ENCODE results near the gene ZNF280B. TPM values are rescaled to one million over a fixed set of nuclear protein-coding genes. Genes with fewer than 3 reads are reported as not detected.

ZNF280B gene
- total RNA-seq, 1 experiment from 2014 or later: 5.5 TPM

- Histone ChIP-seq H3K9ac (ENCODE audit: low read length) (no peak overlapping the region), H3K4me1 (ENCODE audit: control insufficient read depth in 1 of 2, insufficient read depth in 2 of 2, low read length in 2 of 2) (no peaks in the 10 kb centered on the region), H3K9me3 (ENCODE audit: control insufficient read depth in 1 of 2, insufficient read depth in 1 of 2, low read depth in 1 of 2, low read length in 2 of 2) (peaks cover 0 to 12% of the 10 kb centered on the region in 2 experiments; a peak in 1 of 4 replicates), H3K36me3 (ENCODE audit: control insufficient read depth in 1 of 2, insufficient read depth in 2 of 2, low read length in 2 of 2) (no peaks in the 10 kb centered on the region; a peak in 1 of 4 replicates), H4K20me1 (ENCODE audit: insufficient read depth) (no peaks in the 10 kb centered on the region), H3K9me2 (ENCODE audit: insufficient read depth) (no peaks in the 10 kb centered on the region), H3K27me3 (ENCODE audit: insufficient read depth, low read length) (no peaks in the 10 kb centered on the region), H3K27ac (ENCODE audit: low read depth, low read length) (no peak overlapping the region), H3K4me3 (replicated peaks in 1 of 2; ENCODE audit: low read depth in 1 of 2, low read length in 2 of 2) (no peak overlapping the region), H2AFZ (ENCODE audit: low read depth, low read length, poor library complexity, severe bottlenecking) (no peak overlapping the region), H3K79me2 (ENCODE audit: insufficient read depth, low read length) (no peaks in the 10 kb centered on the region), H3K4me2 (ENCODE audit: low read length) (no peak overlapping the region)
- no peak for TF ChIP-seq MAX (IDR thresholded peaks at IDR 0.05)
- 0 out of 2 replicates have a peak, but pooled peaks have one; percentile 19 for TF ChIP-seq RAD21 (IDR thresholded peaks at IDR 0.05; ENCODE audit: low read depth)
- peak; percentile 36 to 68 (median 56); a peak in 5 of 6 replicates for TF ChIP-seq CTCF (IDR thresholded peaks at IDR 0.05 in 2 of 3, conservative IDR thresholded peaks at IDR 0.05 in 1 of 3; ENCODE audit: borderline replicate concordance in 1 of 3, insufficient read depth in 1 of 3, low read depth in 2 of 3, low read length in 2 of 3)
- ChIA-PET RAD21 (ENCODE audit: low non-redundant PET in 1 of 2, low total read pairs in 2 of 2, uncharacterized antibody in 2 of 2, unreplicated experiment in 2 of 2) (no interaction called here), CTCF (interaction anchor here (1.2 to 2.8 kb wide), 11 partner anchors 32 to 494 kb away, joined by 3 to 20 read pairs (median 8); no protein-coding TSS in a partner anchor), POLR2A (no interaction called here)
- intact Hi-C loops (cut with micrococcal nuclease): loop anchor here (10.0 kb wide), 2 partner anchors 122 to 282 kb away; no protein-coding TSS in a partner anchor
- DNase-seq (ENCODE audit: low read depth, low spot score) (no peak), ATAC-seq (peak; percentile 66)
- BruUV-seq (replicated peaks): no TSS peak
Observed at GRCh38 chr22:22462813-22463567, 45.6 kb downstream of the ZNF280B start.

- intact Hi-C loops (cut with micrococcal nuclease): loop anchor here (10.0 kb wide), 2 partner anchors 123 to 283 kb away; no protein-coding TSS in a partner anchor
- Histone ChIP-seq H3K79me2 (ENCODE audit: insufficient read depth, low read length) (no peaks in the 10 kb centered on the region), H3K4me2 (ENCODE audit: low read length) (no peak overlapping the region), H3K9me2 (ENCODE audit: insufficient read depth) (no peaks in the 10 kb centered on the region), H3K27ac (ENCODE audit: low read depth, low read length) (no peak overlapping the region), H3K4me3 (replicated peaks in 1 of 2; ENCODE audit: low read depth in 1 of 2, low read length in 2 of 2) (no peak overlapping the region), H3K4me1 (ENCODE audit: control insufficient read depth in 1 of 2, insufficient read depth in 2 of 2, low read length in 2 of 2) (no peaks in the 10 kb centered on the region), H4K20me1 (ENCODE audit: insufficient read depth) (no peaks in the 10 kb centered on the region), H3K27me3 (ENCODE audit: insufficient read depth, low read length) (no peaks in the 10 kb centered on the region), H3K9ac (ENCODE audit: low read length) (no peak overlapping the region), H3K9me3 (ENCODE audit: control insufficient read depth in 1 of 2, insufficient read depth in 1 of 2, low read depth in 1 of 2, low read length in 2 of 2) (peaks cover 0 to 12% of the 10 kb centered on the region in 2 experiments; a peak in 1 of 4 replicates), H3K36me3 (ENCODE audit: control insufficient read depth in 1 of 2, insufficient read depth in 2 of 2, low read length in 2 of 2) (no peaks in the 10 kb centered on the region), H2AFZ (ENCODE audit: low read depth, low read length, poor library complexity, severe bottlenecking) (no peak overlapping the region)
- ATAC-seq: no peak
- TF ChIP-seq RAD21 (IDR thresholded peaks at IDR 0.05; ENCODE audit: low read depth): no peak
- no TSS peak for BruUV-seq (replicated peaks)
- ChIA-PET POLR2A (no interaction called here), CTCF (interaction anchor here (0.8 to 2.8 kb wide), 3 partner anchors 39 to 416 kb away, joined by 3 to 12 read pairs (median 4); no protein-coding TSS in a partner anchor), RAD21 (ENCODE audit: low non-redundant PET in 1 of 2, low total read pairs in 2 of 2, uncharacterized antibody in 2 of 2, unreplicated experiment in 2 of 2) (no interaction called here)
- no peak for DNase-seq (ENCODE audit: low read depth, low spot score)
Observed at GRCh38 chr22:22461583-22461982, 47.0 kb downstream of the ZNF280B start.

Data from HCT116 (cell line).